A673 (cell line): ENCODE data around the gene GLDC.

ENCODE experiments used
- EZH2 ChIP-seq: fragments of 200-600 bp; sonication (generic); IDR thresholded peaks from 2 replicates; pipeline ENCODE4 v1.6.1; 2017; ENCODE audit warnings: borderline replicate concordance, low read depth, mild to moderate bottlenecking, mixed read lengths, antibody characterized with exemption, low read length; ENCODE audit not compliant: poor library complexity, severe bottlenecking
- TF ChIP-seq, protein P1 (sequence below): fragments of 300-800, 200-600 bp; sonication (generic); conservative IDR thresholded peaks from 2 replicates; pipeline ENCODE4 v1.5.1; 2017; ENCODE audit warnings: low read depth, mild to moderate bottlenecking, antibody characterized with exemption, low read length, moderate library complexity, mixed read lengths

GRCh38 chr9:6567140-6567591 lies 78.4 kb downstream of the GLDC start:
- TF ChIP-seq, protein P1, sequence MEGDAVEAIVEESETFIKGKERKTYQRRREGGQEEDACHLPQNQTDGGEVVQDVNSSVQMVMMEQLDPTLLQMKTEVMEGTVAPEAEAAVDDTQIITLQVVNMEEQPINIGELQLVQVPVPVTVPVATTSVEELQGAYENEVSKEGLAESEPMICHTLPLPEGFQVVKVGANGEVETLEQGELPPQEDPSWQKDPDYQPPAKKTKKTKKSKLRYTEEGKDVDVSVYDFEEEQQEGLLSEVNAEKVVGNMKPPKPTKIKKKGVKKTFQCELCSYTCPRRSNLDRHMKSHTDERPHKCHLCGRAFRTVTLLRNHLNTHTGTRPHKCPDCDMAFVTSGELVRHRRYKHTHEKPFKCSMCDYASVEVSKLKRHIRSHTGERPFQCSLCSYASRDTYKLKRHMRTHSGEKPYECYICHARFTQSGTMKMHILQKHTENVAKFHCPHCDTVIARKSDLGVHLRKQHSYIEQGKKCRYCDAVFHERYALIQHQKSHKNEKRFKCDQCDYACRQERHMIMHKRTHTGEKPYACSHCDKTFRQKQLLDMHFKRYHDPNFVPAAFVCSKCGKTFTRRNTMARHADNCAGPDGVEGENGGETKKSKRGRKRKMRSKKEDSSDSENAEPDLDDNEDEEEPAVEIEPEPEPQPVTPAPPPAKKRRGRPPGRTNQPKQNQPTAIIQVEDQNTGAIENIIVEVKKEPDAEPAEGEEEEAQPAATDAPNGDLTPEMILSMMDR = no peak
- TF ChIP-seq EZH2 = no peak
